Thyroid gland (tissue), 4 donors: ENCODE results near the gene NPC2. TPM values are rescaled to one million over a fixed set of nuclear protein-coding genes. Genes with fewer than 3 reads are reported as not detected.

Experiments used
- DNase-seq, 2 donors: peaks; one replicate each; pipeline ENCODE4 v3.0.0-alpha.2; 2019
- H3K27ac ChIP-seq, 3 donors: fragments of 200-600 bp; sonication (generic); 1 replicate in 2 of 3; 2 replicates in 1 of 3; pipeline ENCODE4 v1.5.1; 2016 to 2019; ENCODE audit warnings: mild to moderate bottlenecking in 1 of 3, moderate library complexity in 1 of 3
- H3K27me3 ChIP-seq: fragments of 200-600 bp; sonication (generic); one replicate; pipeline ENCODE4 v1.5.1; 2019
- H3K36me3 ChIP-seq, 2 donors: fragments of 200-600 bp; sonication (generic); one replicate each; pipeline ENCODE4 v1.5.1; 2016 to 2019
- H3K4me1 ChIP-seq, 2 donors: fragments of 200-600 bp; sonication (generic); one replicate each; pipeline ENCODE4 v1.5.1; 2017 to 2019
- H3K4me3 ChIP-seq, 3 donors: fragments of 200-600 bp; sonication (generic); replicated peaks in 1 of 3; 1 replicate in 2 of 3; 2 replicates in 1 of 3; pipeline ENCODE4 v1.5.1; 2016; ENCODE audit warnings: mild to moderate bottlenecking in 1 of 3
- H3K9me3 ChIP-seq: fragments of 200-600 bp; sonication (generic); one replicate; pipeline ENCODE4 v1.5.1; 2017
- POLR2A ChIP-seq, 2 donors: fragments of 450-650 bp; IDR thresholded peaks; one replicate each; pipeline ENCODE4 v1.6.1; 2017; ENCODE audit warnings: antibody characterized with exemption in 2 of 2, mild to moderate bottlenecking in 2 of 2, moderate library complexity in 1 of 2
- WGBS, 2 donors: methylation state at CpG; one replicate each; pipeline ENCODE4 v1.1.5; 2017; 5-methylcytosine and 5-hydroxymethylcytosine counted together
- intact Hi-C: fragments of 100-400 bp; cut with DNase I; formaldehyde crosslinking; loops from one replicate; pipeline ENCODE4 v1.15.1; 2023
- total RNA-seq, 4 donors: library from RNA; depleted of rRNA; stranded (reverse); fragments of >200 nt; gene quantifications; one replicate each; pipeline ENCODE4 v1.2.3, GENCODE V29; 2016
- TF ChIP-seq, protein P1 (sequence below), 6 experiments: fragments of 200-600 bp in 3 of 6; fragments of 450-650 bp in 3 of 6; sonication (generic) in 3 of 6; IDR thresholded peaks; one replicate each; pipeline ENCODE4 v1.5.1; 2016 to 2019; ENCODE audit warnings: antibody characterized with exemption in 6 of 6, mild to moderate bottlenecking in 2 of 6, inconsistent platforms in 1 of 6, moderate library complexity in 1 of 6

Gene NPC2
- total RNA-seq, 4 donors from 2014 or later: 583 to 1,617 (median 793) TPM

DNA sequence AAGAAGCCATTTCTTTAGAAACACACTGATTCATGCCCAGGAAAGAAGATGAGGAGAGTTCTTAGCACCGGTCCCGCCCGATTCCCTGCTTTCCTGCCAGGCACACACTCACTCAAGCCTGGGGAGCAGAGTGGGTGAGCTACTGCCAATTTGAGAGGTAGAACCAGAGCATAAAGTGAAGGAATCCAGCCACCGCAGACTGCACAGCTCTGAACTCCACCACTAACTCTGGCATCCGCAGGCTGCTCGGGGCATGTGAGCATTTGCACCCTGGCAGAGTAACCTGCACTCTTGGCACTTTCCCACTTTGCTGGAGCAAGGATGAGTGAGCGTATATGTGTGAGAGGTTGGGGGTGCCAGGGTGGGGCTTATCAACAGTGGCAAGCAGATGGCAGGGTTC, 63.1 kb downstream of the NPC2 start:
- intact Hi-C loops: no loop called here
- H3K4me1 ChIP-seq: peaks cover 0 to 7% of the 10 kb centered on the region in 2 donors
- no peaks in the 10 kb centered on the region for H3K36me3 ChIP-seq
- H3K27me3 ChIP-seq: peaks cover 4% of the 10 kb centered on the region
- DNase-seq: no peak
- H3K9me3 ChIP-seq: no peaks in the 10 kb centered on the region
- 89 to 93% methylated on average over 7 of the region's 7 CpGs for WGBS, 2 donors
- TF ChIP-seq POLR2A (IDR thresholded peaks at IDR 0.05): no peak
- TF ChIP-seq, protein P1, sequence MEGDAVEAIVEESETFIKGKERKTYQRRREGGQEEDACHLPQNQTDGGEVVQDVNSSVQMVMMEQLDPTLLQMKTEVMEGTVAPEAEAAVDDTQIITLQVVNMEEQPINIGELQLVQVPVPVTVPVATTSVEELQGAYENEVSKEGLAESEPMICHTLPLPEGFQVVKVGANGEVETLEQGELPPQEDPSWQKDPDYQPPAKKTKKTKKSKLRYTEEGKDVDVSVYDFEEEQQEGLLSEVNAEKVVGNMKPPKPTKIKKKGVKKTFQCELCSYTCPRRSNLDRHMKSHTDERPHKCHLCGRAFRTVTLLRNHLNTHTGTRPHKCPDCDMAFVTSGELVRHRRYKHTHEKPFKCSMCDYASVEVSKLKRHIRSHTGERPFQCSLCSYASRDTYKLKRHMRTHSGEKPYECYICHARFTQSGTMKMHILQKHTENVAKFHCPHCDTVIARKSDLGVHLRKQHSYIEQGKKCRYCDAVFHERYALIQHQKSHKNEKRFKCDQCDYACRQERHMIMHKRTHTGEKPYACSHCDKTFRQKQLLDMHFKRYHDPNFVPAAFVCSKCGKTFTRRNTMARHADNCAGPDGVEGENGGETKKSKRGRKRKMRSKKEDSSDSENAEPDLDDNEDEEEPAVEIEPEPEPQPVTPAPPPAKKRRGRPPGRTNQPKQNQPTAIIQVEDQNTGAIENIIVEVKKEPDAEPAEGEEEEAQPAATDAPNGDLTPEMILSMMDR (IDR thresholded peaks at IDR 0.05): no peak
- H3K27ac ChIP-seq: no peak overlapping the region
- H3K4me3 ChIP-seq: no peak overlapping the region

Other genes starting within 250 kb of the NPC2 start
- gene ABCD4, start 190.4 kb downstream of the NPC2 start, total RNA-seq: 10 to 100 TPM; 45.2 to 79.5 (median 62.0) TPM
- gene VRTN, start 144.8 kb downstream of the NPC2 start, total RNA-seq: not detected
- gene SYNDIG1L, start 67.1 kb downstream of the NPC2 start, total RNA-seq: under 1 TPM in 2 of 4 donors, not detected in 2; 0.13 to 0.54 TPM
- gene ISCA2, start 460 bp upstream of the NPC2 start, total RNA-seq: 10 to 100 TPM; 24.6 to 54.9 (median 44.2) TPM
- gene LTBP2, start 118.9 kb upstream of the NPC2 start, total RNA-seq: 100 to 1,000 TPM in 3 of 4 donors, 10 to 100 TPM in 1; 81.3 to 240 (median 189) TPM
- gene AREL1, start 219.8 kb upstream of the NPC2 start, total RNA-seq: 10 to 100 TPM; 45.6 to 61.1 (median 50.4) TPM
- 10 to 100 TPM; 35.4 to 51.2 (median 39.3) TPM for gene FCF1, start 219.8 kb upstream of the NPC2 start, total RNA-seq